ENCODE measurements around the gene FRY. TPM values are rescaled to one million over a fixed set of nuclear protein-coding genes. Genes with fewer than 3 reads are reported as not detected.

Gene FRY
- total and polyA plus RNA-seq, 2 donors (not counting 1 experiment from before 2014, with no cell fraction given): 2.3 to 6.3 TPM

- DNase-seq (no peak), ATAC-seq (ENCODE audit: low read depth) (no peak)
- Histone ChIP-seq H3K4me3 (ENCODE audit: control extremely low read depth in 1 of 5, extremely low read depth in 1 of 5, insufficient read depth in 1 of 5, low read depth in 2 of 5, low read length in 4 of 5) (no peak overlapping the region), H3K27me3 (replicated peaks in 1 of 4; ENCODE audit: control extremely low read depth in 1 of 4, control insufficient read depth in 3 of 4, insufficient read depth in 4 of 4, low read length in 3 of 4) (no peaks in the 10 kb centered on the region), H3K4me1 (ENCODE audit: control insufficient read depth in 2 of 2, insufficient read depth in 2 of 2, low read length in 2 of 2) (no peaks in the 10 kb centered on the region), H3K9ac (ENCODE audit: low read length) (no peak overlapping the region), H4K20me1 (ENCODE audit: control insufficient read depth, insufficient read depth, low read length, poor library complexity, severe bottlenecking) (no peaks in the 10 kb centered on the region), H3K4me2 (replicated peaks; ENCODE audit: low read depth, low read length, poor library complexity, severe bottlenecking) (no peak overlapping the region), H3K36me3 (replicated peaks in 1 of 2; ENCODE audit: control extremely low read depth in 1 of 2, control insufficient read depth in 1 of 2, extremely low read depth in 1 of 2, insufficient read depth in 2 of 2, low read length in 1 of 2) (no peaks in the 10 kb centered on the region), H3K79me2 (ENCODE audit: control insufficient read depth, insufficient read depth, low read length) (no peaks in the 10 kb centered on the region), H2AFZ (ENCODE audit: insufficient read depth, low read depth, low read length, poor library complexity, severe bottlenecking) (no peak overlapping the region), H3K27ac (ENCODE audit: low read length in 2 of 2) (no peak overlapping the region), H3K9me3 (ENCODE audit: control extremely low read depth in 1 of 3, control insufficient read depth in 2 of 3, insufficient read depth in 1 of 3, low read length in 2 of 3) (peaks cover 0 to 3% (median 0%) of the 10 kb centered on the region in 3 donors)
- CTCF ChIA-PET: no interaction called here
- intact Hi-C loops (cut with micrococcal nuclease): no loop called here
- 92% methylated on average over 2 of the region's 3 CpGs for WGBS (ENCODE audit: insufficient coverage)
- Mint-ChIP-seq H3K27me3 (no peaks in the 10 kb centered on the region), H3K27ac (no peak overlapping the region), H3K9me3 (ENCODE audit: insufficient read depth) (peaks cover 6% of the 10 kb centered on the region), H3K4me1 (no peaks in the 10 kb centered on the region), H3K4me3 (no peak overlapping the region)
- TF ChIP-seq CTCF (IDR thresholded peaks at IDR 0.05): no peak
- TF ChIP-seq EZH2 (IDR thresholded peaks at IDR 0.05; ENCODE audit: borderline replicate concordance, insufficient read depth, low read depth, low read length, poor library complexity, severe bottlenecking): no peak
- POLR2A ChIA-PET: no interaction called here
These were observed 93.2 kb downstream of the FRY start for GRCh38 chr13:32124743-32125142.

GRCh38 chr13:32125221-32125689 lies 93.7 kb downstream of the FRY start:
- Histone ChIP-seq H3K4me1 (ENCODE audit: control insufficient read depth in 2 of 2, insufficient read depth in 2 of 2, low read length in 2 of 2) (no peaks in the 10 kb centered on the region), H2AFZ (ENCODE audit: insufficient read depth, low read depth, low read length, poor library complexity, severe bottlenecking) (no peak overlapping the region), H3K4me3 (ENCODE audit: control extremely low read depth in 1 of 5, extremely low read depth in 1 of 5, insufficient read depth in 1 of 5, low read depth in 2 of 5, low read length in 4 of 5) (no peak overlapping the region), H3K36me3 (replicated peaks in 1 of 2; ENCODE audit: control extremely low read depth in 1 of 2, control insufficient read depth in 1 of 2, extremely low read depth in 1 of 2, insufficient read depth in 2 of 2, low read length in 1 of 2) (no peaks in the 10 kb centered on the region), H3K27ac (ENCODE audit: low read length in 2 of 2) (no peak overlapping the region), H3K79me2 (ENCODE audit: control insufficient read depth, insufficient read depth, low read length) (no peaks in the 10 kb centered on the region), H3K4me2 (replicated peaks; ENCODE audit: low read depth, low read length, poor library complexity, severe bottlenecking) (no peak overlapping the region), H3K9ac (ENCODE audit: low read length) (no peak overlapping the region), H4K20me1 (ENCODE audit: control insufficient read depth, insufficient read depth, low read length, poor library complexity, severe bottlenecking) (no peaks in the 10 kb centered on the region), H3K9me3 (ENCODE audit: control extremely low read depth in 1 of 3, control insufficient read depth in 2 of 3, insufficient read depth in 1 of 3, low read length in 2 of 3) (peaks cover 0 to 3% (median 0%) of the 10 kb centered on the region in 3 donors), H3K27me3 (replicated peaks in 1 of 4; ENCODE audit: control extremely low read depth in 1 of 4, control insufficient read depth in 3 of 4, insufficient read depth in 4 of 4, low read length in 3 of 4) (no peaks in the 10 kb centered on the region)
- WGBS (ENCODE audit: insufficient coverage): 93% methylated on average over 2 of the region's 4 CpGs
- no peak for TF ChIP-seq CTCF (IDR thresholded peaks at IDR 0.05)
- TF ChIP-seq EZH2 (IDR thresholded peaks at IDR 0.05; ENCODE audit: borderline replicate concordance, insufficient read depth, low read depth, low read length, poor library complexity, severe bottlenecking): no peak
- POLR2A ChIA-PET: no interaction called here
- ATAC-seq (ENCODE audit: low read depth) (no peak), DNase-seq (no peak)
- CTCF ChIA-PET: no interaction called here
- intact Hi-C loops (cut with micrococcal nuclease): no loop called here
- no peak overlapping the region for H3K4me3 Mint-ChIP-seq
- no peaks in the 10 kb centered on the region for H3K27me3 Mint-ChIP-seq
- peaks cover 6% of the 10 kb centered on the region for H3K9me3 Mint-ChIP-seq (ENCODE audit: insufficient read depth)
- H3K27ac Mint-ChIP-seq: no peak overlapping the region
- H3K4me1 Mint-ChIP-seq: no peaks in the 10 kb centered on the region

Measured in B cell (primary cell).